K562 (cell line): Measurements from ENCODE around the gene EDDM3A.

Experiments used
- ATF2 ChIP-seq: sonication (generic); formaldehyde crosslinking; IDR thresholded peaks from 2 replicates; pipeline ENCODE4 v1.8.1; 2022; ENCODE audit warnings: missing genetic modification reagents
- BCLAF1 ChIP-seq, 2 experiments: fragments of 450-650 bp in 1 of 2; IDR thresholded peaks; 2 replicates each; pipeline ENCODE4 v1.6.1; 2011 to 2017; ENCODE audit warnings: low read depth in 2 of 2, antibody characterized with exemption in 1 of 2, borderline replicate concordance in 1 of 2, low read length in 1 of 2, mild to moderate bottlenecking in 1 of 2, mixed read lengths in 1 of 2; ENCODE audit not compliant: control insufficient read depth in 1 of 2
- CTCF ChIP-seq, 3 experiments: IDR thresholded peaks in 2 of 3; conservative IDR thresholded peaks in 1 of 3; 2 replicates each; pipeline ENCODE4 v1.5.1; 2011 to 2012; ENCODE audit warnings: low read length in 3 of 3, mild to moderate bottlenecking in 3 of 3, control low read depth in 2 of 3, improper control_type of control experiment in 1 of 3, inconsistent platforms in 1 of 3, low read depth in 1 of 3, mixed read lengths in 1 of 3, moderate library complexity in 1 of 3; ENCODE audit not compliant: insufficient read depth in 2 of 3
- EZH2 ChIP-seq: IDR thresholded peaks from 2 replicates; pipeline ENCODE4 v1.6.1; 2012; ENCODE audit warnings: low read depth, mild to moderate bottlenecking, inconsistent platforms, low read length, borderline replicate concordance
- ILF3 ChIP-seq: fragments of 450-650 bp; IDR thresholded peaks from 2 replicates; pipeline ENCODE4 v1.6.1; 2018; ENCODE audit warnings: antibody characterized with exemption, mild to moderate bottlenecking, moderate library complexity, borderline replicate concordance
- POLR2AphosphoS5 ChIP-seq: IDR thresholded peaks from 2 replicates; pipeline ENCODE4 v1.6.1; 2011; ENCODE audit warnings: mild to moderate bottlenecking, low read depth, low read length, moderate library complexity; ENCODE audit not compliant: control insufficient read depth, insufficient read depth
- RERE ChIP-seq: sonication (generic); formaldehyde crosslinking; IDR thresholded peaks from 2 replicates; pipeline ENCODE4 v1.8.0; 2023; ENCODE audit warnings: missing genetic modification reagents, mild to moderate bottlenecking, borderline replicate concordance
- REST ChIP-seq, 2 experiments: fragments of 450-650 bp; formaldehyde crosslinking in 1 of 2; IDR thresholded peaks; 2 replicates each; pipeline versions ENCODE4 v1.4.0 to v1.6.1; 2014 to 2020; ENCODE audit warnings: mild to moderate bottlenecking in 2 of 2, borderline replicate concordance in 1 of 2, low read depth in 1 of 2
- TCF7 ChIP-seq: sonication (generic); IDR thresholded peaks from 2 replicates; pipeline ENCODE4 v1.6.1; 2016; ENCODE audit warnings: antibody characterized with exemption, borderline replicate concordance

GRCh38 chr14:20719777-20720176 lies 25.9 kb upstream of the EDDM3A start:
- TF ChIP-seq ATF2 (no peak), REST (IDR thresholded peaks at IDR 0.05; ENCODE audit: borderline replicate concordance) (no peak), REST (CRISPR knock-in tag; IDR thresholded peaks at IDR 0.05; ENCODE audit: low read depth) (no peak), BCLAF1 (IDR thresholded peaks at IDR 0.05; ENCODE audit: borderline replicate concordance in 1 of 2, control insufficient read depth in 1 of 2, low read depth in 2 of 2, low read length in 1 of 2) (no peak), RERE (CRISPR knock-in tag) (no peak), TCF7 (no peak), POLR2AphosphoS5 (no peak), EZH2 (no peak), CTCF (IDR thresholded peaks at IDR 0.05 in 2 of 3, conservative IDR thresholded peaks at IDR 0.05 in 1 of 3; ENCODE audit: insufficient read depth in 2 of 3, low read depth in 1 of 3, low read length in 3 of 3) (no peak), ILF3 (no peak)
